ENCODE data around the gene SH3PXD2A. TPM values are rescaled to one million over a fixed set of nuclear protein-coding genes. Genes with fewer than 3 reads are reported as not detected.

SH3PXD2A gene
- total RNA-seq, 2 experiments from 2014 or later, result 12.4 to 14.5 TPM

DNA sequence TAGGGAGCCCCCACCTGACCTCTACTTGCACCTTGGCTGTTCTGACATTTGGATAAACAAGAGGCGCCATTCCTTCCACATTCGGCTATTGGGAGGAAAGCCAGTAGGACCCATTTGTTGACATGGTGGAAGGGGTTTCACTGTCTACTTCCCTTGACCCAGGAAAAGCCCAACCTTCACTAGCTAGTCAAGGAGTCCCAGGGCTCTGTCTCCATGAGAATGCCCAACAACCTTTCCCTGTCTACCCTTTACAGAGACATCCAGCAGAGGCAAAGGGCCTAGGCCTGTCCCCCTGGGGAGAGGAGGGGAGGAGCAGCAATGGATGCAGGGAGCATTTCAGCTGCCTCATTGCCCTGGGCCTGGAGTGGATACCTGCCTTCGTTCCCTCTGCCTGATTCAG, 225.8 kb downstream of the SH3PXD2A start:
- no peaks in the 10 kb centered on the region for H3K27me3 Mint-ChIP-seq
- CTCF ChIA-PET, result interaction anchor here (1.0 to 1.6 kb wide), 3 partner anchors 24 to 57 kb away, joined by 3 to 4 read pairs (median 4); no protein-coding TSS in a partner anchor
- no peaks in the 10 kb centered on the region for H3K9me3 Mint-ChIP-seq (ENCODE audit: low read depth)
- no peak overlapping the region for H3K4me3 Mint-ChIP-seq
- ATAC-seq, result no peak
- no peak for DNase-seq
- no peak overlapping the region for H3K27ac Mint-ChIP-seq
- no peaks in the 10 kb centered on the region for H3K36me3 Mint-ChIP-seq
- peaks cover 35% of the 10 kb centered on the region for H3K4me1 Mint-ChIP-seq

DNA sequence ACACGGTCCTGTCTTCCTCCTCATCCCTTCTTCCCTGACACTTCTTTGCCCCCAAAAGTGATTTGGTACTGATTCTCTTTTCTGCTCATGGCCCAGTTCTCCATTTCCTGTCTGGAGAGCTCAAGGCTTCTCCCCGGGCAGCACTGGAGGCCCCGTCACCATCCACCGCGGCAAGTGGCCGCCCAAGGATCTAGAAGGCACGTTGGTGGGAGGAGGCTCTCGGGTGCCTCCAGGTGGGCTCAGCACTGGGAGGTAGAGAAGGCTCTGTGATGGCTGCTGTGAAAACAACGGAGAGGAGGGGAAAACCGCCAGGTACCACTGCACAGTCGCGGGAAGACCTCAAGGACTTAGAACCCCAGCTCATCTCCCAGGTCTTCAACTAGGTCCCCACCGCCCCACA, 227.5 kb downstream of the SH3PXD2A start:
- CTCF ChIA-PET, result interaction anchor here (1.5 kb wide), 1 partner anchor 19 kb away, joined by 4 read pairs; no protein-coding TSS in a partner anchor
- ATAC-seq, result no peak

DNA sequence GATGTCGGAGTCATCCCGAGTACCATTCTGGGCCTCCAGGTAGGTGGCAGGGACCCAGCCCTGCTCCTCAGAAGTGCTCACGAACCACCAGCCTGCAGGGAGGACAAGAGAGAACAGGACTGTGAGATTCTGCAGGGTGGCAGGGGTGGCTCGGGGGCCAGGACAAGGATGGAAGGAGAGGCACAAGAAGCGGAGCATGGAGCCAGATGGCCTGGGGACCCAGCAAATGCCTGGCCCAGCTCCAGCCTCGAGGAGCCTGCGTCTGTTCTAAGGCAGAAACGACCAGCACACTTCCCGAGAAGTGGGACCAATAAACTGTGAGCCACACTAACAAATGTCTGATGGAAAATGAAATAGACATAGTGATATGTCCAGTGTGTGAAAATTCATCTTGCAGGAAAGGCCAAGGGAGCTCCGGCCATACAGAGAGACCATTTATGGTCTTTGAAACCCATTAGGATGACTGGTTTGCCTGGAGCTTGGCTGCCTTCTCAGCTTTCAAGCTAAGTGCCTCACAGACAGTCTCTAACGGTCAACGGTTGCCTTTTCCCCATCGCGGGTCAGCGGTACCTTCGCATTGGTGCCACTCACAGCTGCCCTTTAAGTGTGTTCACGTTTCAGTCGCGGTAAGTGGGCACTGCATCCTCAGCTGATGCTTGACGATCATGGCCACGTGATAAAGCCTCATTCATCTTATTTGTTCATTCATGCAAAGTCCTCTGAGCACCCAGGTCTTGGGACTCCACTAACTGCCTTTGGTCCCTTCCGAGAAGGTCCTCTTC, 228.1 kb downstream of the SH3PXD2A start:
- DNase-seq, result no peak
- Mint-ChIP-seq H3K36me3 (no peaks in the 10 kb centered on the region), H3K4me3 (no peak overlapping the region), H3K9me3 (ENCODE audit: low read depth) (no peaks in the 10 kb centered on the region), H3K27ac (no peak overlapping the region), H3K4me1 (peaks cover 20% of the 10 kb centered on the region), H3K27me3 (no peaks in the 10 kb centered on the region)
- no peak for ATAC-seq
- CTCF ChIA-PET, result interaction anchor here (1.2 to 1.5 kb wide), 2 partner anchors 20 to 29 kb away, joined by 3 to 4 read pairs; no protein-coding TSS in a partner anchor

More for the DNA sequence above, 227.5 kb downstream of the SH3PXD2A start:
- H3K36me3 Mint-ChIP-seq, result no peaks in the 10 kb centered on the region
- H3K4me3 Mint-ChIP-seq, result no peak overlapping the region
- no peaks in the 10 kb centered on the region for H3K9me3 Mint-ChIP-seq (ENCODE audit: low read depth)
- H3K4me1 Mint-ChIP-seq, result peaks cover 26% of the 10 kb centered on the region
- no peak overlapping the region for H3K27ac Mint-ChIP-seq
- no peaks in the 10 kb centered on the region for H3K27me3 Mint-ChIP-seq
- DNase-seq, result no peak

DNA sequence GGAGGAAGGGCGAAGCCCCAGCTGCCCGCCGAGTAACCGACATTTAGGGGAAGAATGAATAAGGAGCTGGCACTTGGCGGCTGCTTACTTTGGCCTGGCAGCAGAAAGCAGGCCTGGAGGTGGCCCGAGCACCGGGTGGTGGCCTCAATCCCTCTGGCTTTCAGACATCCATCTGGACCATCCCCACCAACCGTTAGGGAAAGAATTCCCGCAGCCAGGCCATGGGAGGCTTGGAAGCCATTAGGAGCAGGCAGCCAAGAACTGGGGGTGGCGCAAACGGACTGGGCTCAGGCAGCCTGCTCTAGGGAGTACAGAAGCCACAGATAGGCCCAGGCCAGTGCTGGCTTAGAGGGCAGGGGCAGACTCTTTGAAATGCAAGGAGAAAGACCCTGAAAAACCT, 229.2 kb downstream of the SH3PXD2A start:
- CTCF ChIA-PET, result interaction anchor here (1.2 kb wide), 1 partner anchor 27 kb away, joined by 3 read pairs; no protein-coding TSS in a partner anchor
- ATAC-seq (no peak), DNase-seq (no peak)
- no peak overlapping the region for H3K4me3 Mint-ChIP-seq
- no peaks in the 10 kb centered on the region for H3K36me3 Mint-ChIP-seq
- H3K4me1 Mint-ChIP-seq, result peaks cover 9% of the 10 kb centered on the region
- no peaks in the 10 kb centered on the region for H3K27me3 Mint-ChIP-seq
- H3K9me3 Mint-ChIP-seq (ENCODE audit: low read depth), result no peaks in the 10 kb centered on the region
- no peak overlapping the region for H3K27ac Mint-ChIP-seq

DNA sequence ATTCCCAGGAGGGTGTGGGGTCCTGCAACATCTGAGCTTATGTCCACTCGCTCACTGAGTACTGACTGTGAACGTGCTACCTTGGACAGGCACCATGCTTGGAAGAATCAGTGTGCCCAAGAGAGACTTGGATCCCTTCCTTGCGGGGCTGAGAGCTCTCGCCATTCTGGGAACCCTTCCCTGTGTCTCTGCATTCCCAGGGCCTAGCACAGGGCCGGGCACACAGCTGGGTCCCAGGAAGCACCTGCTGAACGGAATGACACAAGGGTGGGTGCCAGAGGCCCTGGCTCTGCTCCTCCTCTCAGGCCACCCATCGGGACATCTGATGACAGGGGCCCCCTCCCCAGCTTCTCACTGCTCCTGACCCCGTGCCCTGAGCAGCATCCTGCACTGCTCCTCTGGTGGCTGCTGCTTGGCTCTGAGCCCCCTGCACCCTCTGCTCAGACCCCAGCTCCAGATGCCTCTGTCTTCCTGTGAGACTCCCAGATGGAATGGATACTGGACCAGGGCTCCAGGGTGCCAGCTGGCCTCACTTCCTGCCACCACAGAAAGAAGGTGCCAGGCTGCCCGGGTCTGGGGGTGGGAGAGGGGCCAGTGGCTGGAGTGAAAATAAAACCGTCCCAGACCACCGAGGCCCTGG, 232.3 kb downstream of the SH3PXD2A start:
- H3K9me3 Mint-ChIP-seq (ENCODE audit: low read depth), result no peaks in the 10 kb centered on the region
- H3K4me3 Mint-ChIP-seq, result no peak overlapping the region
- H3K27me3 Mint-ChIP-seq, result no peaks in the 10 kb centered on the region
- peaks cover 2% of the 10 kb centered on the region for H3K36me3 Mint-ChIP-seq
- DNase-seq (no peak), ATAC-seq (no peak)
- H3K4me1 Mint-ChIP-seq, result no peaks in the 10 kb centered on the region
- no peak overlapping the region for H3K27ac Mint-ChIP-seq
- CTCF ChIA-PET, result interaction anchor here (0.9 to 1.4 kb wide), 2 partner anchors 17 to 64 kb away, joined by 3 to 4 read pairs; no protein-coding TSS in a partner anchor

DNA sequence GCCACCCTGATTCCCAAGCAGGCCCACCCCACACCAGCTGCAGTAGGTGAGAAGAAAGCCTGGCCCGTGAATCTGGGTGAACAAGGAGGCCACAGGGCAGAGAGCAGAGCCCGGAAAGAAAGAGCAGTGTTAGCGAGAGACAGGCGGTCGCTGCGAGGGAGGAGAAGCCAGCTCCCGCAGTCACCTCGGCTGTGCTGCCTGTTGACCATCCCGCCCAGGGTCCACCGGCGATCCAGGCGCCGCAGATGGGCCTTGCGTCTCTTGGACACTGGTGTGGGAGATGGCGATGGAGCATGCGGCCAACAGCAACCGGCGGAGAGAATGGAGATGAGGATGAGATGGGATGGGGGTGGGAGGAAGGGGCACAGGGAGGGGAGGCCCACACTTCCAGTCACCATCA, 233.1 kb downstream of the SH3PXD2A start:
- ATAC-seq (no peak), DNase-seq (no peak)
- Mint-ChIP-seq H3K27me3 (no peaks in the 10 kb centered on the region), H3K9me3 (ENCODE audit: low read depth) (no peaks in the 10 kb centered on the region), H3K36me3 (peaks cover 2% of the 10 kb centered on the region), H3K4me1 (no peaks in the 10 kb centered on the region), H3K4me3 (no peak overlapping the region), H3K27ac (no peak overlapping the region)
- CTCF ChIA-PET, result interaction anchor here (0.7 to 0.9 kb wide), 2 partner anchors 64 to 945 kb away, joined by 3 to 4 read pairs; no protein-coding TSS in a partner anchor

DNA sequence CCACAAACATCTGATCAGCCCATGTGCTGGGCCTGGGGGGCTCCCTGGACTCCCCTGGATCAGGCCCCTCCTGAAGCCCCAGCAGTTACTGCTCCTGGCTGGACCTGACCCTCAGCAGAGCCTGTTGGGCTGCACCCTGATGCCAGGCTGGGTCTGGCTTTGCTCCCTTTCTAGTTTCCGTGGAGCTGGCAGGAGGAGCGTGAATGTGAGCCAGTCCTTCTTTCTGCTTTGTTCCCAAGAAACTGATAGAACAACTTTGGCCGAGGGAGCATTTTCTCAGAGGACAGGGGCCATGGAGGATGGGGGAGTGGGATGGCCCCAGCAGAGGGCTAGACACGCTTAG, 233.6 kb downstream of the SH3PXD2A start:
- DNase-seq (no peak), ATAC-seq (no peak)
- Mint-ChIP-seq H3K27ac (no peak overlapping the region), H3K27me3 (no peaks in the 10 kb centered on the region), H3K9me3 (ENCODE audit: low read depth) (no peaks in the 10 kb centered on the region), H3K4me3 (no peak overlapping the region), H3K36me3 (peaks cover 2% of the 10 kb centered on the region), H3K4me1 (no peaks in the 10 kb centered on the region)
- CTCF ChIA-PET, result interaction anchor here (0.7 kb wide), 1 partner anchor 945 kb away, joined by 3 read pairs; no protein-coding TSS in a partner anchor

DNA sequence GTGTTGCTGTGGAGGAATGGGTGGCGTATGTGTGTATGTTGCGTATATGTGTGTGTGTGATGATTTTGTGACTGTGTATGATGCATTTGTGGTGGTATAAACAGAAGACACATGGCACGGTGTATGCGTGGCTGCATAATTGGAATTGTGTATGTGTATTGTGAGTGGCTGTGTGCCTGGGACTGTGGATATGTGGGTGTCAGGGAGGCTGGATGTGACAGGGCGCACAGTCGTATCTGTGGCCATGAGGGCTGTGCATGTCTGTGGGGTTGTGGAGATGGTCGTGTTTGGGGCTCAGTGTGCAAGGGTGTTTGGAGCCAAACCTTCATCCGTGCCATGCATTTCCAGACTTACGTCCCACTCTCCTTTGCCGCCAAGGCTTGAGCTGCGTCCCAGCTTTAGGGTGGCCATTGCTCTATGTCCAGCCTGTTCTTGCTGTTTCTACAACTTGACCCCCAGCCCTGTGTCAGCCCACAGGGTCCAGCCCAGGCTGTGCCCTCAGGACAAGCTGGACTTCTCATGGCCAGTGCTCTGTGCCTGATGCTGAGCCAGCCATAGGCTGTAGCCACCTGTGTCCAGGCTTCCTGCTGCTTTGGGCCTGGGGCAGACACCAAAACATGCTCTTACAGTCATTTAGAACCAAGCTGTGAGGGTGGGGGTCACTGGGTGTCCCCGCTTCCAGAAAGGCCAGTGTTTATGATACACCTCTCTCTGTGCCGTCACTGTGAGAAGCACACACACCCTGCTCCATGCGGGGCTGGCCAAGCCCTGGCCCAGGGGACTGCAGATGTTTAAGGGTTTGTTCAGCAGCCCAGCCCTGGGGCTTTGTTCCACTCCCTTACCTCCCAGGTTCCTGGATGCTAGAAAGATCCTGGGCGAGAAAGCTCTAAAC, 234.2 kb downstream of the SH3PXD2A start:
- Mint-ChIP-seq H3K4me3 (no peak overlapping the region), H3K4me1 (no peaks in the 10 kb centered on the region), H3K27me3 (no peaks in the 10 kb centered on the region), H3K9me3 (ENCODE audit: low read depth) (no peaks in the 10 kb centered on the region), H3K27ac (no peak overlapping the region), H3K36me3 (peaks cover 2% of the 10 kb centered on the region)
- CTCF ChIA-PET, result interaction anchor here (1.0 kb wide), 1 partner anchor 42 kb away, joined by 3 read pairs; no protein-coding TSS in a partner anchor
- ATAC-seq (no peak), DNase-seq (no peak)

DNA sequence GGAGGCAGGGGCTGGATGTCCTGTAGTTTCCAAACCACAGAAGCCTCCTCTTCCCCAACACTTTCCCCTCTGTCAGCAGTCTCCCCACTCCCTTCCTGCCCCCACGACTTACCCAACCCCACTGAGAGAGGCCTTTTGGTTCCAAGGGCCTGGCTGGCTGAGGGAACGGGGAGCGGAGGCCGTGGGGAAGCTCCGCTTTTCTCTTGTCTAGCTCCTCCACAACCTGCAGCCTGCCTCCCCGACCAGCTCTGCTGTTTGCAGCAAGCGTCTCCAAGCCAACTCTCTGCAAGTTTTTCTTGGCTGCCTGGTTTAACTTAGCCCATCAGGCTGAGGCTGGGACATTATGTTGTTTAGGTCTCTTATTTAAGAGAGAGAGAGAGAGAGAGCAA, 235.0 kb downstream of the SH3PXD2A start:
- Mint-ChIP-seq H3K27me3 (no peaks in the 10 kb centered on the region), H3K9me3 (ENCODE audit: low read depth) (no peaks in the 10 kb centered on the region), H3K27ac (no peak overlapping the region), H3K4me3 (no peak overlapping the region), H3K4me1 (no peaks in the 10 kb centered on the region), H3K36me3 (peaks cover 2% of the 10 kb centered on the region)
- no peak for ATAC-seq
- no peak for DNase-seq
- CTCF ChIA-PET, result no interaction called here

DNA sequence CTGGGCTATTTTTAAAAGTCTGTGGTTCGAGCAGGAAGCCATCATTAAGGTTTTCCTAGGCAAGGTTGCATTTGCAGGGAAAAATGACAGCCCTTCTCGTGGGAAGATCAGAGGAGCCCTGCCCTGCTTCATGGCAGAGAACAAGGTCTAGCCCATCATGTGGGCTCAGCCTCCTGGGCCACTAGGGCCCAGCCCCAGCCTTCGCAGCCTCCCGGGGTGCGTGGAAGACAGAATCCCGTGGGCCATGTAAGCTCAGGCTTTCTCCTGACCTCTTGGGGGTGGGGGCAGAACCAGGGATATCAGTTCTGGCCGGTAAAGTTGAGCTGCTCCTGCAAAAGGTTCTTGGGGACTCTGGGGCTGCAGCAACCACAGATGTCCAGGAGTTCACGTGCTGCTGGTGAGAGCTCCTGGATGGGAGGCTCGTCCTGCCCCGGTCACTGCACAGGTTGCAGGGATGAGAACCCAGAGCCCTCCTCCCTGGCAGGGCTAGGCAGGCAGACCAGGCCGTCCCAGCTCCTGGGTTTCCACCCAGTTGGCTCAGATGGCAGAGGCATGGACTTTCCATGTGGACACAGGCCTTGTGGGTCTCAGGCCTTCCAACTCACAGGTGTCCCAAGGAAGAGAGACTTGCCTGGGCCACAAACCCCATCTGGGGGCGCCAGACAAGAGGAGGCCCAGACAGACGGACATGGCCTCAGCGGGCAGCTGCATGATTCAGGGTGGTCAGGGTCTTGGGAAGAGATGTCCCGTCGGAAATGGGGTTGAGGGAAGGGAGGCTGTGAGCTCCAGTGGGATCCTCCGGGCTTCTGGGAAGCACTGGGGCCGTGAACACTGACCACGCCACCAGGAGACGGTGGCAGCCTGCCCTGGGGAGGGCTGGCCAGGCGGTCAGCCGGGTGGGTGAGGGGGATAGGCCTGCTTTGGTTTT, 235.7 kb downstream of the SH3PXD2A start:
- H3K4me1 Mint-ChIP-seq, result peaks cover 1% of the 10 kb centered on the region
- H3K27ac Mint-ChIP-seq, result no peak overlapping the region
- no peak for ATAC-seq
- H3K9me3 Mint-ChIP-seq (ENCODE audit: low read depth), result no peaks in the 10 kb centered on the region
- DNase-seq, result no peak
- CTCF ChIA-PET, result interaction anchor here (2.0 kb wide), 1 partner anchor 67 kb away, joined by 7 read pairs; no protein-coding TSS in a partner anchor
- no peak overlapping the region for H3K4me3 Mint-ChIP-seq
- no peaks in the 10 kb centered on the region for H3K27me3 Mint-ChIP-seq
- H3K36me3 Mint-ChIP-seq, result peaks cover 2% of the 10 kb centered on the region

DNA sequence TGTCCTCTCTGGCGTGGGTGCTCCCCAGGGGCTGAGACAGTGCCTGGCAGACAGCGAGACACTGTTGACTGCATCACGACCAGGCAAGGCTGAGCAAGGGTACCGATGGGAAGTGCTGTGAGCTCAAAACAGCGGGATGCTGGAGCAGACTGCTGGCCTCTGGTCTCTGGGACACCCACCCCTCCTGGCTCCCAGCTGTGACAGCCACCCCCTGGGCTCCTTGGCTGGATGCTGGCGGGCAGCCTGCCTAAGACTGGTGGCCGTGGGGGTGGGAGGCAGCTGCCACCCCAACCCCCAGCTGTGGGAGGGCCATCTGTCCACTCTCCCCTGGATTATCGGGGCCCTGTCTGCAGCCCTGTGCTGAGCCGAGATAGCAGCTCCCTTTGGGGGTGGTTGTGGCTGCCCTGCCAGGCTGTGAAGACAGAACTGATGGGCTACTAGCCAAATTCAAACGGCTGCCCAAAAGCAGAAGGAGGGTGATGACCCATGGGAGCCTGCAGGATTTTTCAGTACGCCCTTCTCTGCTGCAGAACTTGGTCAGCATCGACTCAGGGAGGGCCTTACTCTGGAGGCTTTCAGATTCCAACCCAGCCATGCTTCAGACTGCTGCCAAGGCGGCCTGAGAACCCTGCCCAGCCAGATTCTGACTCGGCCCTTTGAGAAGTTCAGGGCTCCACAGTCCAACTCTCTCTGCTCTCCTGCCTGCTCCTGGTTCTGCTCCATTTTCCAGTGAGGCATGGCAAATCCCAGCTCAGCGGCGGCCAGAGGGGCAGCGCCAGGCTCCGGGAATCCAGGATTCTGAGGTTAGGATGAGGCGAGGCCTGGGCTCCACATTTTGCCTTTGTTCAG, 236.6 kb downstream of the SH3PXD2A start:
- Mint-ChIP-seq H3K27ac (no peak overlapping the region), H3K36me3 (peaks cover 2% of the 10 kb centered on the region), H3K4me1 (peaks cover 7% of the 10 kb centered on the region), H3K9me3 (ENCODE audit: low read depth) (no peaks in the 10 kb centered on the region), H3K27me3 (no peaks in the 10 kb centered on the region), H3K4me3 (no peak overlapping the region)
- ATAC-seq (no peak), DNase-seq (no peak)
- CTCF ChIA-PET, result interaction anchor here (1.4 to 2.0 kb wide), 2 partner anchors 26 to 68 kb away, joined by 3 to 7 read pairs; no protein-coding TSS in a partner anchor

Data from activated CD8-positive, alpha-beta memory T cell treated with anti-CD3 and anti-CD28 coated beads, Interleukin-2, amount 10 ng/mL, durations not matched to agents 7 days and 5 days (primary cell).